Neuronal stem cell (in vitro differentiated cells): ENCODE data around the gene ALDH1A1.

Experiments
- DNase-seq: peaks from one replicate; pipeline ENCODE4 v3.0.0-alpha.2; 2013; ENCODE audit warnings: low spot score
- H2AFZ ChIP-seq: one replicate; pipeline ENCODE4 v1.6.1; 2013; ENCODE audit warnings: mild to moderate bottlenecking, low read length, inconsistent platforms
- H2AK5ac ChIP-seq: 2 replicates; pipeline ENCODE4 v1.6.1; 2013; ENCODE audit warnings: low read depth, mild to moderate bottlenecking, inconsistent platforms, low read length, moderate library complexity, mixed read lengths
- H2BK120ac ChIP-seq: 2 replicates; pipeline ENCODE4 v1.6.1; 2013; ENCODE audit warnings: low read depth, mild to moderate bottlenecking, inconsistent platforms, low read length, moderate library complexity, mixed read lengths
- H2BK12ac ChIP-seq: one replicate; pipeline ENCODE4 v1.6.1; 2013; ENCODE audit warnings: low read length, inconsistent platforms
- H2BK15ac ChIP-seq: 2 replicates; pipeline ENCODE4 v1.6.1; 2013; ENCODE audit warnings: mild to moderate bottlenecking, low read length, inconsistent platforms, mixed read lengths
- H2BK5ac ChIP-seq: one replicate; pipeline ENCODE4 v1.6.1; 2013; ENCODE audit warnings: inconsistent platforms, mild to moderate bottlenecking, low read length, moderate library complexity
- H3K14ac ChIP-seq: one replicate; pipeline ENCODE4 v1.6.1; 2013; ENCODE audit warnings: low read length, inconsistent platforms
- H3K18ac ChIP-seq: 2 replicates; pipeline ENCODE4 v1.6.1; 2013; ENCODE audit warnings: low read length, inconsistent platforms
- H3K23ac ChIP-seq: 2 replicates; pipeline ENCODE4 v1.6.1; 2013; ENCODE audit warnings: low read depth, mild to moderate bottlenecking, mixed read lengths, low read length, inconsistent platforms; ENCODE audit not compliant: poor library complexity
- H3K27ac ChIP-seq: replicated peaks from 3 replicates; pipeline ENCODE4 v1.5.1; 2013; ENCODE audit warnings: low read length, inconsistent platforms
- H3K27me3 ChIP-seq, 3 experiments: 2 replicates each; pipeline ENCODE4 v1.6.1; 2013; ENCODE audit warnings: low read length in 3 of 3, mild to moderate bottlenecking in 2 of 3, inconsistent platforms in 1 of 3, low read depth in 1 of 3, mixed read lengths in 1 of 3, moderate library complexity in 1 of 3; ENCODE audit not compliant: control insufficient read depth in 3 of 3, insufficient read depth in 3 of 3
- H3K36me3 ChIP-seq, 2 donors: replicated peaks in 1 of 2; 2 replicates each; pipeline ENCODE4 v1.6.1; 2013; ENCODE audit warnings: low read length in 2 of 2; ENCODE audit not compliant: control insufficient read depth in 2 of 2, insufficient read depth in 2 of 2
- H3K4ac ChIP-seq: 2 replicates; pipeline ENCODE4 v1.6.1; 2013; ENCODE audit warnings: inconsistent platforms, mild to moderate bottlenecking, low read length, moderate library complexity
- H3K4me1 ChIP-seq, 2 donors: 1 replicate in 1 of 2; 2 replicates in 1 of 2; pipeline ENCODE4 v1.6.1; 2013; ENCODE audit warnings: low read length in 2 of 2, low read depth in 1 of 2; ENCODE audit not compliant: control insufficient read depth in 2 of 2, insufficient read depth in 1 of 2
- H3K4me2 ChIP-seq: one replicate; pipeline ENCODE4 v1.6.1; 2013; ENCODE audit warnings: mild to moderate bottlenecking, low read length, inconsistent platforms; ENCODE audit not compliant: insufficient read depth, poor library complexity, severe bottlenecking
- H3K4me3 ChIP-seq, 2 donors: 2 replicates each; pipeline ENCODE4 v1.5.1; 2013; ENCODE audit warnings: low read length in 2 of 2, mild to moderate bottlenecking in 2 of 2, inconsistent platforms in 1 of 2, moderate library complexity in 1 of 2
- H3K79me1 ChIP-seq: one replicate; pipeline ENCODE4 v1.6.1; 2013; ENCODE audit warnings: low read depth, mild to moderate bottlenecking, inconsistent platforms, low read length, moderate library complexity
- H3K9ac ChIP-seq: one replicate; pipeline ENCODE4 v1.6.1; 2013; ENCODE audit warnings: mild to moderate bottlenecking, low read depth, low read length, inconsistent platforms; ENCODE audit not compliant: poor library complexity
- H3K9me3 ChIP-seq, 2 donors: replicated peaks in 1 of 2; 2 replicates each; pipeline versions ENCODE3 to v1.6.1; 2013; ENCODE audit warnings: low read length in 2 of 2, mild to moderate bottlenecking in 2 of 2, inconsistent platforms in 1 of 2, low read depth in 1 of 2, mixed read lengths in 1 of 2, moderate library complexity in 1 of 2; ENCODE audit not compliant: control insufficient read depth in 2 of 2, insufficient read depth in 1 of 2
- H4K8ac ChIP-seq: one replicate; pipeline ENCODE4 v1.6.1; 2013; ENCODE audit warnings: low read depth, mild to moderate bottlenecking, inconsistent platforms, low read length, moderate library complexity
- H4K91ac ChIP-seq: one replicate; pipeline ENCODE4 v1.6.1; 2013; ENCODE audit warnings: low read length, low read depth, mild to moderate bottlenecking, inconsistent platforms; ENCODE audit not compliant: poor library complexity
- WGBS, 2 donors: extraction: QIAGEN DNeasy Blood & Tissue Kit; methylation state at CpG; one replicate each; pipeline ENCODE4 v1.1.7; 2013; ENCODE audit warnings: missing lambda C conversion rate in 2 of 2, mixed read lengths in 1 of 2; ENCODE audit not compliant: insufficient read length in 2 of 2, insufficient replicate concordance in 1 of 2; ENCODE audit errors: extremely low coverage in 2 of 2; 5-methylcytosine and 5-hydroxymethylcytosine counted together

Gene ALDH1A1

GRCh38 chr9:72904267-72905093 lies 48.4 kb downstream of the ALDH1A1 start:
- H3K9me3 ChIP-seq: no peaks in the 10 kb centered on the region
- no peaks in the 10 kb centered on the region for H3K4me1 ChIP-seq
- H3K79me1 ChIP-seq: no peaks in the 10 kb centered on the region
- H2BK12ac ChIP-seq: no peak overlapping the region
- no peaks in the 10 kb centered on the region for H3K36me3 ChIP-seq
- H3K27me3 ChIP-seq: no peaks in the 10 kb centered on the region
- H4K91ac ChIP-seq: no peak overlapping the region
- no CpG with 5 or more reads among the region's 2 CpGs for WGBS, 2 donors
- DNase-seq: no peak
- H2BK120ac ChIP-seq: no peak overlapping the region
- no peak overlapping the region for H3K23ac ChIP-seq
- no peak overlapping the region for H3K4me3 ChIP-seq
- no peak overlapping the region for H3K4me2 ChIP-seq
- no peak overlapping the region for H3K18ac ChIP-seq
- no peak overlapping the region for H2BK15ac ChIP-seq
- no peak overlapping the region for H3K4ac ChIP-seq
- no peak overlapping the region for H2AK5ac ChIP-seq
- no peak overlapping the region for H2BK5ac ChIP-seq
- H3K9ac ChIP-seq: no peak overlapping the region
- no peak overlapping the region for H2AFZ ChIP-seq
- no peak overlapping the region for H3K14ac ChIP-seq
- no peak overlapping the region for H3K27ac ChIP-seq
- no peak overlapping the region for H4K8ac ChIP-seq

GRCh38 chr9:72903103-72903502 lies 49.8 kb downstream of the ALDH1A1 start:
- Histone ChIP-seq H3K4me3 (no peak overlapping the region), H3K18ac (no peak overlapping the region), H2BK120ac (no peak overlapping the region), H3K36me3 (no peaks in the 10 kb centered on the region), H4K8ac (no peak overlapping the region), H3K9me3 (no peaks in the 10 kb centered on the region), H3K4me2 (no peak overlapping the region), H4K91ac (no peak overlapping the region), H3K23ac (no peak overlapping the region), H2AFZ (no peak overlapping the region), H3K79me1 (no peaks in the 10 kb centered on the region), H3K4me1 (no peaks in the 10 kb centered on the region), H2BK12ac (no peak overlapping the region), H3K27me3 (no peaks in the 10 kb centered on the region), H3K9ac (no peak overlapping the region), H2BK15ac (no peak overlapping the region), H3K14ac (no peak overlapping the region), H2AK5ac (no peak overlapping the region), H3K27ac (no peak overlapping the region), H3K4ac (no peak overlapping the region), H2BK5ac (no peak overlapping the region)
- DNase-seq: no peak
- WGBS, 2 donors: no CpG with 5 or more reads among the region's 4 CpGs

- H3K4me3 ChIP-seq: no peak overlapping the region
- no peak overlapping the region for H3K23ac ChIP-seq
- no peaks in the 10 kb centered on the region for H3K36me3 ChIP-seq
- no peak overlapping the region for H2AK5ac ChIP-seq
- H2BK15ac ChIP-seq: no peak overlapping the region
- no peaks in the 10 kb centered on the region for H3K9me3 ChIP-seq
- H2BK120ac ChIP-seq: no peak overlapping the region
- H2AFZ ChIP-seq: no peak overlapping the region
- H2BK12ac ChIP-seq: no peak overlapping the region
- H2BK5ac ChIP-seq: no peak overlapping the region
- no peak overlapping the region for H3K4me2 ChIP-seq
- H3K27me3 ChIP-seq: no peaks in the 10 kb centered on the region
- H3K4me1 ChIP-seq: no peaks in the 10 kb centered on the region
- WGBS, 2 donors: no CpG with 5 or more reads among the region's 1 CpG
- H4K8ac ChIP-seq: no peak overlapping the region
- no peak overlapping the region for H3K14ac ChIP-seq
- no peak overlapping the region for H4K91ac ChIP-seq
- no peak overlapping the region for H3K4ac ChIP-seq
- no peak for DNase-seq
- no peak overlapping the region for H3K18ac ChIP-seq
- no peak overlapping the region for H3K9ac ChIP-seq
- no peak overlapping the region for H3K27ac ChIP-seq
- H3K79me1 ChIP-seq: no peaks in the 10 kb centered on the region
These were observed 50.6 kb downstream of the ALDH1A1 start for GRCh38 chr9:72902268-72902667.

GRCh38 chr9:72899734-72900477 lies 52.9 kb downstream of the ALDH1A1 start:
- DNase-seq: no peak
- no peak overlapping the region for H3K18ac ChIP-seq
- no peaks in the 10 kb centered on the region for H3K4me1 ChIP-seq
- H2BK15ac ChIP-seq: no peak overlapping the region
- no peak overlapping the region for H3K14ac ChIP-seq
- H4K8ac ChIP-seq: no peak overlapping the region
- no peak overlapping the region for H3K23ac ChIP-seq
- H3K9me3 ChIP-seq: no peaks in the 10 kb centered on the region
- no peak overlapping the region for H3K9ac ChIP-seq
- H4K91ac ChIP-seq: no peak overlapping the region
- H2BK12ac ChIP-seq: no peak overlapping the region
- no CpG with 5 or more reads among the region's 3 CpGs for WGBS, 2 donors
- H3K4ac ChIP-seq: no peak overlapping the region
- no peak overlapping the region for H2BK120ac ChIP-seq
- H3K27ac ChIP-seq: no peak overlapping the region
- H2AFZ ChIP-seq: no peak overlapping the region
- no peaks in the 10 kb centered on the region for H3K79me1 ChIP-seq
- H2BK5ac ChIP-seq: no peak overlapping the region
- H3K27me3 ChIP-seq: no peaks in the 10 kb centered on the region
- no peak overlapping the region for H3K4me2 ChIP-seq
- no peak overlapping the region for H2AK5ac ChIP-seq
- H3K36me3 ChIP-seq: no peaks in the 10 kb centered on the region
- H3K4me3 ChIP-seq: no peak overlapping the region
